ENCODE data around the gene INPP5A.

INPP5A gene

DNA sequence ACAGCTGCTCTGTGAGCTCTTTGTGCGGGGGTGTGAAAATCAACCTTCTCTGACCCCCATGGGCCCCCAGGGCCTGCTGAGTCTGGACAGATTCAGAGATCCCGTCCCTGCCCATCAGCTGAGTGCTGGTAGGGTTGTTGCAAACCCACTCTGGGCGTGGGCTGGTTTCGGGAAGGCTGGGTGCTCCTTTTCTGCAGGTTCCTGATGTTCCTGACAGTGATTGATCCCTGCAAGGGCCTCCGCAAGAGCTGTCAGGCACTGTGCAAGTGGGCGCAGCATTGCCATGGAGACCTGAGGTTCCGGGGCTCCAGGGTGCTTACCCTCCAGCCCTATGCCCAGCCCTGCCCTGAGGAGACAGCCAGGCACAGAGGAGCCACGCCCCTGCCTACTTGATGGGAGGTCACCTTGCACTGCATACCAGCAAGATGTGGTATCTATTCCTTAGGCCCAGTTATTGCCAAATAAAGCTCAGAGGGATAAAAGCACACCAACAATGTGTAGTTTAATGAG lies 44.3 kb upstream of the INPP5A start:
- TF ChIP-seq, protein P1, sequence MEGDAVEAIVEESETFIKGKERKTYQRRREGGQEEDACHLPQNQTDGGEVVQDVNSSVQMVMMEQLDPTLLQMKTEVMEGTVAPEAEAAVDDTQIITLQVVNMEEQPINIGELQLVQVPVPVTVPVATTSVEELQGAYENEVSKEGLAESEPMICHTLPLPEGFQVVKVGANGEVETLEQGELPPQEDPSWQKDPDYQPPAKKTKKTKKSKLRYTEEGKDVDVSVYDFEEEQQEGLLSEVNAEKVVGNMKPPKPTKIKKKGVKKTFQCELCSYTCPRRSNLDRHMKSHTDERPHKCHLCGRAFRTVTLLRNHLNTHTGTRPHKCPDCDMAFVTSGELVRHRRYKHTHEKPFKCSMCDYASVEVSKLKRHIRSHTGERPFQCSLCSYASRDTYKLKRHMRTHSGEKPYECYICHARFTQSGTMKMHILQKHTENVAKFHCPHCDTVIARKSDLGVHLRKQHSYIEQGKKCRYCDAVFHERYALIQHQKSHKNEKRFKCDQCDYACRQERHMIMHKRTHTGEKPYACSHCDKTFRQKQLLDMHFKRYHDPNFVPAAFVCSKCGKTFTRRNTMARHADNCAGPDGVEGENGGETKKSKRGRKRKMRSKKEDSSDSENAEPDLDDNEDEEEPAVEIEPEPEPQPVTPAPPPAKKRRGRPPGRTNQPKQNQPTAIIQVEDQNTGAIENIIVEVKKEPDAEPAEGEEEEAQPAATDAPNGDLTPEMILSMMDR (IDR thresholded peaks at IDR 0.05; ENCODE audit: low read length, missing control alignments): no peak
- DNase-seq (ENCODE audit: low read depth): no peak
- no peak overlapping the region for H3K4me3 ChIP-seq (replicated peaks; ENCODE audit: low read depth, low read length)

DNA sequence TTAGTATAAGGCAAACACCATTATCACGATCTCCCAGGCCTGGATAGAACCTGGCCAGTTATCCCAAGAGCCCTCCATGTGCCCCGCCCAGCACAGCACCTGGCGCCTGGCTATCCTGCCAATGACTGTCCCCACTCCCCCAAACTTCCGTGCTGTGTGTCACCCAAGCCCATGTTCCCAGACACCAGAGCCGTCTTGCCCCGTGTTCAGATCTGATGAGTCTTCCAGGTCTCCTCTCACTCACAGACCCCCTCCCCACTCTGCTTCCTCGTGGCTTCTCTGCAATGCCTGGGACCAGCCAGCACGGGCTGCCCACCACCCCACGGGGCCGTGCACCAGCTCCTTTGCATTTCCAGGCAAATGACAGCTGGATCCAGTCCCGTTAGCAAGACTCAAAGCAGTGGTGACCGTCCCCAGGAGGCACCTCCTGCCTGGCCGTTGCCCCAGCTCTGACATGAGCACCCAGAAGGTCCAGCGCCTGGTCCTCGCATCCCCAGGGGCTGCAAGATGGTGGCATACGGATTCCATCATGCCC lies 43.8 kb upstream of the INPP5A start:
- DNase-seq (ENCODE audit: low read depth): no peak
- no peak overlapping the region for H3K4me3 ChIP-seq (replicated peaks; ENCODE audit: low read depth, low read length)
- TF ChIP-seq, protein P1 (IDR thresholded peaks at IDR 0.05; ENCODE audit: low read length, missing control alignments): no peak

DNA sequence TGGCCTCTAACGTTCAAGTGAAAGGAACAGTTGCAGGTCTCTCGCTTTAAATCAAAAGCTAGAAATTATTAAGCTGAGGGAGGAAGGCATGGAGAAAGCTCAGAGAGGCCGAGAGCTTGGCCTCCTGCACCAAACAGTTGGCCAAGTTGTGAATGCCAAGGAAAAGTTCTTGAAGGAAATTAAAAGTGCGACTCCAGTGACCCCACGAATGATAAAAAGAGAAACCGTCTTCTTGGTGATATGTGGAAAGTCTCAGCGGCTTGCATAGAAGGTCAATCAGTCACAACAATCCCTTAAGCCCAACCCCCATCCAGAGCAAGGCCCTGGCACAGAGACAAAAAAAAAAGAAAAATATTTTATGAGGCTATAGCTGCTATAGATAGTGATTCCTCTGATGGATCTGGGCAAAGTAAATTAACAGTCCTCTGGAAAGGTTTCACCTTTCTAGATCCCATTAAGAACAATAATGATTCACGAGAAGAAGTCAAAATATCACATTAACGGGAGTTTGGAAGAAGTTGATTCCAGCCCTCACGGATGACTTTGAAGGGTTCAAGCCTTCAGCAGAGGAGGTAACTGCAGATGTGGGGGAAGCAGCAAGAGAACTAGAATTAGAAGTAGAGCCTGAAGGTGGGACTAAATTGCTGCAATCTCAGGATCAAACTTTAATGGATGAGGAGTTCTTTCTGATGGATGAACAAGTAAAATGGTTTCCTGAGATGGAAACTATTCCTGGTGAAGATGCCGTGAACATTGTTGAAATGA lies 42.5 kb upstream of the INPP5A start:
- DNase-seq (ENCODE audit: low read depth): no peak
- TF ChIP-seq, protein P1 (IDR thresholded peaks at IDR 0.05; ENCODE audit: low read length, missing control alignments): no peak

DNA sequence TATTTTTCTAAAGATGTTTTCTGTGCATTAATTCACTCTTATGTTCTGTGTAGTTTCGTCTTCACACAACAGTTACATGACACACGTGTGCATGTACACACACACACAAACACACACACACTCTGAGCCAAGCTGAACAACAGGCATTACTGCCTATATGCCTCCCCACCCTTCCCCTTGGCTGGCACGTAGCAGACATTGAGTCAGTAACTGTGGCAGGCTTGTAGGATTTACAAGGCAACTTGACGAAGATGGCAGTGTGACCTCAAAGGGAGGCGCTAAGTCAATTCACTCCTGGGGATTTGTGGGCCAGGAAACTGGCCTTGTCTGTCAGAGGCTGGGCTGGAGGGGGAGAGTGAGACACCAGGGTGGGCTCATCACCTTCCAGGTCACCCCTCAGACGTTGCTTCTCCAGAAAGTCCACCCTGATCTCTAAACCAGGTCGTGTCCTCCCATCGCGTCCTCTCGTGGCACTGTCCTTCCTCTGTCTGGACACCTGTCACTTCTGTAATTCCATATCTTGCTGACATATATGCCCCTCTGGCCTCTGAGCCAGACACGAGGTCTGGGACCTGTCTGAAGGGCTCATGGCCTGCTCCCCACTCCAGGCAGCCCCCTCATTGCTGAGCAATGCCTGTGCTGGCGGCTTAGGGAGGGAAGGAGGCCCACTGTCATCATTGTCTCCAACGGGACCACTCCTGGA lies 41.1 kb upstream of the INPP5A start:
- no peak overlapping the region for H3K4me3 ChIP-seq (replicated peaks; ENCODE audit: low read depth, low read length)
- no peak for DNase-seq (ENCODE audit: low read depth)
- TF ChIP-seq, protein P1 (IDR thresholded peaks at IDR 0.05; ENCODE audit: low read length, missing control alignments): no peak

More for the DNA sequence above, 42.5 kb upstream of the INPP5A start:
- no peak overlapping the region for H3K4me3 ChIP-seq (replicated peaks; ENCODE audit: low read depth, low read length)

DNA sequence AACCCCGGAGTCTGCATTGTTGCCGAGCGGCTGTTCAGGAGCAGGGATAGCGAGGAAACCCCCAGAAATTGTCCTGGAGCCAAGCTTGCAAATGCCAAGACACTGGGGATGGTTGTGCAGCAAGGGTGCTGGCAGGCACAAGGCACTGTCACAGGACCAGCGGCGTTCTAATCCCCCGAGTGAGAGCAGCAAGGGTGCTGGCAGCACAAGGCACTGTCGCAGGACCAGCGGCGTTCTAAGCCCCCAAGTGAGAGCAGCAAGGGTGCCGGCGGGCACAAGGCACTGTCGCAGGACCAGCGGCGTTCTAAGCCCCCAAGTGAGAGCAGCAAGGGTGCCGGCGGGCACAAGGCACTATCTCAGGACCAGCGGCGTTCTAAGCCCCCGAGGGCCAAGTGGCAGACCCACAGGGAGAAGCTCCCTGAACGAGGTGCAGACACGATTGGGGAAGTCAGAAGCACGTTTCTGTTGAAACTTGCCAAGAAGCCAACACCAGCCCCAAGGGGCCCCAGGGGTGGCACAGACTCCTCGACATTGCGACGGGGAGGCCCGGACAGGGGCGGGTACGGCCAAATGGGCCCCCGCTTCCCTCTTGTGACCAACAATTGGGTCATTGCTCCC lies 40.4 kb upstream of the INPP5A start:
- DNase-seq (ENCODE audit: low read depth): no peak
- TF ChIP-seq, protein P1 (IDR thresholded peaks at IDR 0.05; ENCODE audit: low read length, missing control alignments): no peak
- H3K4me3 ChIP-seq (replicated peaks; ENCODE audit: low read depth, low read length): no peak overlapping the region

DNA sequence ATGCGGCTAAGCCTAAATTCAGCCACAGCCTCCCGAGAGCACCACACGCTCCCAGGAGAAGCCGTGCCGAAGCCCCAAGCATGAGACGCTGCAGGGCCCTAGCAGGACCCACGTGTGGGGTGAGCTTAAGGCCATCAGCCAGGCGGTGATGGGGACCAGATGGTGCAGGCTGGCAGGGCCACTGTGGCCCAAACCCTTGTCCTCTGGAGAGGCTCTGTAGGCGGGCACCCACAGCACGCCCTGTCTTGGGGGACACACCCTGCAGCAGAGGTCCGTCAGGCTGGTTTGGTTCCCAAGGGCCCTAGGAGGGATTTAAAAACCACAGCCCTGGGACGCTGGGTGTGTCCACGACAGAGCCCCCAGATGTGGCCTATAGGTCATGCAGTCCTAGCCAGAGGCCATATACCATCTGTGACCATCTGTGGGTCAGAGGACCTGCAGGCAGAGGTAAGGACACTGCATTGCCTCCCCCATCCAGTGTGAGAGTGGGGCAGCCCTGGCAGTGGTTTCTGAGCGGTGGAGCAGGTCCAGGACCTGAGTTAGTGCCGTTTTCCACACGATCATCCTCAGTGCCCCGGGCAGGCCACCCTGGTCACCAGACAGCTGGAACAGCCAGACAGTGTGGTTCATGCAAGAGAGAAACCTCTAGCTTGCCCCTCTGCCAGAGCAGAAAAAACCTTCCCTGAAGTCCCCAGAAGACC lies 39.6 kb upstream of the INPP5A start:
- TF ChIP-seq, protein P1 (IDR thresholded peaks at IDR 0.05; ENCODE audit: low read length, missing control alignments): no peak
- no peak for DNase-seq (ENCODE audit: low read depth)
- no peak overlapping the region for H3K4me3 ChIP-seq (replicated peaks; ENCODE audit: low read depth, low read length)
